OCI-LY1 (cell line): ENCODE results near the gene SLC9A7.

Source experiments
- CTCF ChIP-seq: fragments of 200-600 bp; sonication (generic), shearing (Covaris generic); IDR thresholded peaks from 2 replicates; pipeline ENCODE4 v1.5.1; 2017; ENCODE audit warnings: mild to moderate bottlenecking, antibody characterized with exemption, low read length, moderate library complexity, mixed read lengths
- EZH2 ChIP-seq: fragments of 200-600 bp; sonication (generic), shearing (Covaris generic); IDR thresholded peaks from 2 replicates; pipeline ENCODE4 v1.8.0; 2017; ENCODE audit warnings: borderline replicate concordance, mixed run types, mild to moderate bottlenecking, antibody characterized with exemption, low read length, moderate library complexity, mixed read lengths

- TF ChIP-seq CTCF (no peak), EZH2 (no peak)
Measured at GRCh38 chrX:46715997-46716396, 42.9 kb downstream of the SLC9A7 start.
